H1 (cell line): ENCODE results near the gene CACNA1C. TPM values are rescaled to one million over a fixed set of nuclear protein-coding genes. Genes with fewer than 3 reads are reported as not detected.

ENCODE experiments used
- CTCF ChIA-PET: fragments of 300-600 bp; sonication (Branson Sonifier 250); formaldehyde crosslinking; loops from one replicate; lab custom pipeline; 2021; ENCODE audit not compliant: partially characterized antibody; lab: Charles Lee
- POLR2A ChIA-PET: fragments of 300-600 bp; sonication (Branson Sonifier 250); formaldehyde crosslinking; loops from one replicate; lab custom pipeline; 2021; ENCODE audit warnings: inconsistent platforms; ENCODE audit not compliant: partially characterized antibody; lab: Charles Lee
- DNase-seq, 2 experiments: peaks; one replicate each; pipeline versions ENCODE4 v3.0.0 to v3.0.0-alpha.2; 2010 to 2022; ENCODE audit warnings: low spot score in 2 of 2, low read depth in 1 of 2, mixed read lengths in 1 of 2
- FAIRE-seq: peaks from 2 replicates; lab custom pipeline; 2011; peaks lifted over from hg19 to GRCh38; lab: Jason Lieb, UNC
- H2AFZ ChIP-seq: 2 replicates; pipeline ENCODE4 v1.8.1; 2012; ENCODE audit warnings: low read length, inconsistent platforms
- H2AK5ac ChIP-seq: 2 replicates; pipeline ENCODE4 v1.6.1; 2013; ENCODE audit warnings: low read depth, low read length
- H2BK120ac ChIP-seq: replicated peaks from 2 replicates; pipeline ENCODE3; 2013; ENCODE audit warnings: low read depth, low read length, inconsistent platforms
- H2BK12ac ChIP-seq: 2 replicates; pipeline ENCODE4 v1.6.1; 2013; ENCODE audit warnings: low read depth, low read length
- H2BK15ac ChIP-seq: 2 replicates; pipeline ENCODE4 v1.6.1; 2013; ENCODE audit warnings: low read length
- H2BK20ac ChIP-seq: 2 replicates; pipeline ENCODE4 v1.6.1; 2013; ENCODE audit warnings: low read length
- H2BK5ac ChIP-seq: 2 replicates; pipeline ENCODE4 v1.6.1; 2013; ENCODE audit warnings: low read depth, low read length
- H3K14ac ChIP-seq: 2 replicates; pipeline ENCODE4 v1.6.1; 2013; ENCODE audit warnings: inconsistent platforms; ENCODE audit not compliant: insufficient read length
- H3K18ac ChIP-seq: 2 replicates; pipeline ENCODE4 v1.6.1; 2013; ENCODE audit warnings: low read length; ENCODE audit errors: extremely low read depth
- H3K23ac ChIP-seq: 2 replicates; pipeline ENCODE4 v1.6.1; 2013; ENCODE audit warnings: inconsistent platforms; ENCODE audit not compliant: insufficient read length
- H3K23me2 ChIP-seq: 2 replicates; pipeline ENCODE4 v1.6.1; 2013; ENCODE audit warnings: low read depth, low read length
- H3K27ac ChIP-seq: 2 replicates; pipeline ENCODE4 v1.6.1; 2011; ENCODE audit warnings: low read depth, low read length, inconsistent platforms
- H3K27me3 ChIP-seq, 4 experiments: replicated peaks in 1 of 4; 1 replicate in 1 of 4; 2 replicates in 3 of 4; pipeline versions ENCODE4 v1.6.1 to v1.8.1; 2011 to 2013; ENCODE audit warnings: low read length in 3 of 4, mild to moderate bottlenecking in 3 of 4, inconsistent platforms in 2 of 4, mixed read lengths in 2 of 4, moderate library complexity in 1 of 4; ENCODE audit not compliant: control insufficient read depth in 3 of 4, insufficient read depth in 3 of 4; ENCODE audit errors: extremely low read depth in 1 of 4
- H3K36me3 ChIP-seq, 4 experiments: 2 replicates each; pipeline versions ENCODE4 v1.6.1 to v1.8.1; 2011 to 2013; ENCODE audit warnings: mild to moderate bottlenecking in 4 of 4, low read length in 3 of 4, moderate library complexity in 2 of 4, control low read depth in 1 of 4, inconsistent platforms in 1 of 4; ENCODE audit not compliant: insufficient read depth in 4 of 4, control insufficient read depth in 2 of 4
- H3K4ac ChIP-seq: replicated peaks from 2 replicates; pipeline ENCODE3; 2013; ENCODE audit warnings: low read length, low read depth, mixed read lengths, inconsistent platforms; ENCODE audit not compliant: insufficient read length
- H3K4me1 ChIP-seq, 4 experiments: replicated peaks in 1 of 4; 1 replicate in 1 of 4; 2 replicates in 3 of 4; pipeline versions ENCODE4 v1.6.1 to v1.8.1; 2011 to 2013; ENCODE audit warnings: low read length in 3 of 4, inconsistent platforms in 2 of 4, mixed read lengths in 1 of 4; ENCODE audit not compliant: insufficient read depth in 4 of 4, control insufficient read depth in 3 of 4
- H3K4me2 ChIP-seq, 2 experiments: 2 replicates each; pipeline versions ENCODE4 v1.6.1 to v1.8.1; 2011 to 2013; ENCODE audit warnings: low read depth in 2 of 2, low read length in 2 of 2, control low read depth in 1 of 2, inconsistent platforms in 1 of 2, mild to moderate bottlenecking in 1 of 2; ENCODE audit not compliant: insufficient read depth in 1 of 2
- H3K4me3 ChIP-seq, 4 experiments: fragments of 200-600, 300-600 bp in 1 of 4; sonication (generic), shearing (Covaris generic), sonication (Bioruptor Twin) in 1 of 4; 2 replicates each; pipeline versions ENCODE4 v1.5.1 to v1.8.1; 2011 to 2016; ENCODE audit warnings: low read length in 4 of 4, low read depth in 3 of 4, control low read depth in 2 of 4, inconsistent platforms in 2 of 4, mild to moderate bottlenecking in 2 of 4, mixed read lengths in 1 of 4, moderate library complexity in 1 of 4; ENCODE audit not compliant: insufficient read depth in 2 of 4; ENCODE audit errors: extremely low read depth in 1 of 4
- H3K56ac ChIP-seq: replicated peaks from 2 replicates; pipeline ENCODE3; 2013; ENCODE audit warnings: low read depth, mild to moderate bottlenecking, mixed read lengths, low read length, inconsistent platforms; ENCODE audit not compliant: insufficient read length
- H3K79me1 ChIP-seq: 2 replicates; pipeline ENCODE4 v1.6.1; 2013; ENCODE audit warnings: low read depth, low read length, control low read depth
- H3K79me2 ChIP-seq, 2 experiments: 2 replicates each; pipeline versions ENCODE4 v1.6.1 to v1.8.1; 2012 to 2013; ENCODE audit warnings: low read length in 2 of 2, mild to moderate bottlenecking in 2 of 2, inconsistent platforms in 1 of 2; ENCODE audit not compliant: insufficient read depth in 2 of 2, control insufficient read depth in 1 of 2
- H3K9ac ChIP-seq, 4 experiments: replicated peaks in 1 of 4; 1 replicate in 1 of 4; 2 replicates in 3 of 4; pipeline versions ENCODE4 v1.6.1 to v1.8.1; 2011 to 2013; ENCODE audit warnings: low read depth in 3 of 4, low read length in 3 of 4, control low read depth in 2 of 4, mild to moderate bottlenecking in 2 of 4, moderate library complexity in 2 of 4, inconsistent platforms in 1 of 4; ENCODE audit errors: extremely low read depth in 1 of 4
- H3K9me3 ChIP-seq, 2 experiments: 2 replicates each; pipeline versions ENCODE4 v1.6.1 to v1.8.1; 2012 to 2013; ENCODE audit warnings: mild to moderate bottlenecking in 2 of 2, moderate library complexity in 2 of 2, control low read depth in 1 of 2, inconsistent platforms in 1 of 2, low read depth in 1 of 2, low read length in 1 of 2, mixed read lengths in 1 of 2; ENCODE audit not compliant: insufficient read depth in 2 of 2
- H4K20me1 ChIP-seq, 2 experiments: replicated peaks in 1 of 2; 2 replicates each; pipeline versions ENCODE3 to v1.8.1; 2011 to 2013; ENCODE audit warnings: inconsistent platforms in 2 of 2, low read length in 2 of 2, mild to moderate bottlenecking in 1 of 2; ENCODE audit not compliant: insufficient read depth in 2 of 2, control insufficient read depth in 1 of 2
- H4K5ac ChIP-seq: 2 replicates; pipeline ENCODE4 v1.6.1; 2013; ENCODE audit warnings: low read length, low read depth, mixed read lengths, inconsistent platforms; ENCODE audit not compliant: insufficient read length
- H4K8ac ChIP-seq: 2 replicates; pipeline ENCODE4 v1.8.0; 2013; ENCODE audit warnings: mild to moderate bottlenecking, moderate library complexity, low read length, inconsistent platforms; ENCODE audit not compliant: insufficient read depth; ENCODE audit errors: extremely low read depth
- H4K91ac ChIP-seq: replicated peaks from 2 replicates; pipeline ENCODE3; 2013; ENCODE audit warnings: low read length, mixed read lengths, inconsistent platforms; ENCODE audit not compliant: insufficient read length
- EGR1 ChIP-seq: IDR thresholded peaks from 2 replicates; pipeline ENCODE4 v1.6.1; 2011; ENCODE audit warnings: low read depth, low read length, borderline replicate concordance
- FOSL1 ChIP-seq: IDR thresholded peaks from 2 replicates; pipeline ENCODE4 v1.6.1; 2011; ENCODE audit warnings: mild to moderate bottlenecking, low read depth, low read length, moderate library complexity; ENCODE audit not compliant: insufficient read depth
- HDAC6 ChIP-seq: IDR thresholded peaks from one replicate; pipeline ENCODE4 v1.7.1; 2012; ENCODE audit warnings: low read depth, mild to moderate bottlenecking, inconsistent platforms, low read length, moderate library complexity
- JUND ChIP-seq: IDR thresholded peaks from 2 replicates; pipeline ENCODE4 v1.6.1; 2011; ENCODE audit warnings: mild to moderate bottlenecking, improper control_type of control experiment, low read length
- KDM1A ChIP-seq: fragments of 200-600, 300-600 bp; sonication (generic); IDR thresholded peaks from 2 replicates; pipeline ENCODE4 v1.7.1; 2016; ENCODE audit warnings: mild to moderate bottlenecking, low read length, borderline replicate concordance
- POLR2AphosphoS5 ChIP-seq: IDR thresholded peaks from 2 replicates; pipeline ENCODE4 v1.6.1; 2011; ENCODE audit warnings: low read depth, low read length
- SP2 ChIP-seq: IDR thresholded peaks from 2 replicates; pipeline ENCODE4 v1.6.1; 2012; ENCODE audit warnings: mild to moderate bottlenecking, low read length, inconsistent platforms
- SUZ12 ChIP-seq: fragments of 200-600 bp; sonication (generic); IDR thresholded peaks from 2 replicates; pipeline ENCODE4 v1.6.1; 2012; ENCODE audit warnings: mild to moderate bottlenecking, inconsistent platforms, low read length, moderate library complexity, mixed read lengths
- TAF7 ChIP-seq: optimal IDR thresholded peaks from 2 replicates; pipeline ENCODE3; 2011; ENCODE audit warnings: low read depth, mild to moderate bottlenecking, inconsistent platforms, low read length, moderate library complexity, borderline replicate concordance
- WGBS, 2 experiments: shearing (Covaris generic) in 1 of 2; methylation state at CpG; one replicate each; pipeline versions ENCODE4 v1.1.6 to v1.1.7; 2013 to 2015; ENCODE audit warnings: low lambda C conversion rate in 2 of 2, mixed read lengths in 2 of 2, inconsistent platforms in 1 of 2, low coverage in 1 of 2, missing lambda C conversion rate in 1 of 2; ENCODE audit not compliant: insufficient replicate concordance in 2 of 2, insufficient coverage in 1 of 2, insufficient read length in 1 of 2; ENCODE audit errors: extremely low coverage in 1 of 2, missing lambda C conversion rate in 1 of 2; 5-methylcytosine and 5-hydroxymethylcytosine counted together
- polyA plus RNA-seq, 7 experiments: library from polyadenylated mRNA; depleted of rRNA in 3 of 7; stranded (reverse) in 5 of 7; unstranded in 2 of 7; fragments of >200 nt in 5 of 7; fragments of 200-250 nt in 2 of 7; gene quantifications; 1 replicate in 5 of 7; 2 replicates in 1 of 7; 4 replicates in 1 of 7; pipeline versions ENCODE4 v1.2.1 to v1.2.3, GENCODE V29; 2011 to 2013; ENCODE audit warnings: missing spikeins in 2 of 7, mixed read lengths in 2 of 7
- total RNA-seq: library from RNA; stranded (reverse); fragmentation: NEBNext Ultra II Directional; extraction: Animal tissue kit (Norgen Biotek cat#: 25700); gene quantifications from 2 replicates; pipeline ENCODE4 v1.2.1, GENCODE V29; 2021

CACNA1C gene
- total and polyA plus RNA-seq, 2 of the 8 experiments (the other 6 are each of a cell fraction or from before 2014, with no cell fraction given) = 1.3 TPM

- Histone ChIP-seq H2BK5ac (no peak overlapping the region), H3K9me3 (no peaks in the 10 kb centered on the region), H3K4me1 (peaks cover 3 to 25% (median 14%) of the 10 kb centered on the region in 4 experiments; a peak in 5 of 7 replicates), H3K14ac (no peak overlapping the region), H2BK120ac (no peak overlapping the region), H4K8ac (no peak overlapping the region), H3K9ac (no peak overlapping the region), H2BK15ac (no peak overlapping the region), H3K18ac (no peak overlapping the region), H3K27ac (no peak overlapping the region), H3K4ac (no peak overlapping the region), H2BK20ac (no peak overlapping the region), H4K5ac (no peak overlapping the region), H3K27me3 (0 out of 7 replicates have a peak, but pooled peaks cover 0 to 3% (median 0%) of the 10 kb centered on the region in 4 experiments), H3K79me2 (no peaks in the 10 kb centered on the region), H3K36me3 (no peaks in the 10 kb centered on the region), H2BK12ac (no peak overlapping the region), H3K56ac (no peak overlapping the region), H3K23ac (no peak overlapping the region), H4K91ac (no peak overlapping the region), H2AFZ (no peak overlapping the region), H3K4me3 (no peak overlapping the region), H2AK5ac (no peak overlapping the region), H3K79me1 (no peaks in the 10 kb centered on the region), H3K4me2 (no peak overlapping the region), H4K20me1 (no peaks in the 10 kb centered on the region), H3K23me2 (no peaks in the 10 kb centered on the region)
- 92% methylated on average over 6 of the region's 6 CpGs; no CpG with 5 or more reads in 1 of the 2 experiments for WGBS, 2 experiments
- TF ChIP-seq EGR1 (no peak), SP2 (no peak), TAF7 (no peak), FOSL1 (no peak), HDAC6 (no peak), JUND (no peak), POLR2AphosphoS5 (no peak), SUZ12 (no peak), KDM1A (no peak)
- CTCF ChIA-PET = interaction anchor here (0.7 to 1.1 kb wide), 3 partner anchors 13 to 45 kb away, joined by 3 read pairs; no protein-coding TSS in a partner anchor
- POLR2A ChIA-PET = interaction anchor here (0.6 kb wide), 1 partner anchor 417 kb away, joined by 3 read pairs; no protein-coding TSS in a partner anchor
- DNase-seq = no peak
- no peak for FAIRE-seq
Measured at GRCh38 chr12:2628401-2628800, 575.6 kb downstream of the CACNA1C start.
